Hepatocyte (in vitro differentiated cells): ENCODE measurements around the gene ARHGAP45. TPM values are rescaled to one million over a fixed set of nuclear protein-coding genes. Genes with fewer than 3 reads are reported as not detected.

Experiments
- DNase-seq: peaks from one replicate; pipeline ENCODE4 v3.0.0-alpha.2; 2016; ENCODE audit warnings: low spot score
- H2AFZ ChIP-seq: fragments of 200-600 bp; sonication (generic); 2 replicates; pipeline ENCODE4 v1.6.0; 2016; ENCODE audit warnings: antibody characterized with exemption, mild to moderate bottlenecking
- H3K27ac ChIP-seq: fragments of 200-600 bp; sonication (generic); 2 replicates; pipeline ENCODE4 v1.5.1; 2016; ENCODE audit warnings: mild to moderate bottlenecking
- H3K27me3 ChIP-seq: fragments of 200-600 bp; sonication (generic); 2 replicates; pipeline ENCODE4 v1.6.1; 2016
- H3K36me3 ChIP-seq: fragments of 200-600 bp; sonication (generic); replicated peaks from 2 replicates; pipeline ENCODE4 v1.5.1; 2016; ENCODE audit warnings: low read depth; ENCODE audit not compliant: insufficient read depth
- H3K4me1 ChIP-seq: fragments of 200-600 bp; sonication (generic); 2 replicates; pipeline ENCODE4 v1.5.1; 2016; ENCODE audit warnings: mild to moderate bottlenecking, moderate library complexity; ENCODE audit not compliant: insufficient read depth
- H3K4me2 ChIP-seq: fragments of 200-600 bp; sonication (generic); 2 replicates; pipeline ENCODE4 v1.6.0; 2016
- H3K4me3 ChIP-seq: fragments of 200-600 bp; sonication (generic); 2 replicates; pipeline ENCODE4 v1.5.1; 2016; ENCODE audit warnings: mild to moderate bottlenecking
- H3K79me2 ChIP-seq: fragments of 200-600 bp; sonication (generic); 2 replicates; pipeline ENCODE4 v1.6.0; 2017; ENCODE audit warnings: mild to moderate bottlenecking
- H3K9me2 ChIP-seq: fragments of 200-600 bp; sonication (generic); replicated peaks from 2 replicates; pipeline ENCODE4 v1.6.0; 2017; ENCODE audit warnings: mild to moderate bottlenecking; ENCODE audit not compliant: insufficient read depth
- H3K9me3 ChIP-seq: fragments of 200-600 bp; sonication (generic); 2 replicates; pipeline ENCODE4 v1.5.1; 2016; ENCODE audit warnings: low read depth, mild to moderate bottlenecking
- H4K20me1 ChIP-seq: fragments of 200-600 bp; sonication (generic); 2 replicates; pipeline ENCODE4 v1.6.0; 2016; ENCODE audit warnings: mild to moderate bottlenecking; ENCODE audit not compliant: insufficient read depth, poor library complexity, severe bottlenecking
- CTCF ChIP-seq: fragments of 200-600 bp; sonication (generic); IDR thresholded peaks from 2 replicates; pipeline ENCODE4 v1.5.1; 2016; ENCODE audit warnings: antibody characterized with exemption, mild to moderate bottlenecking; ENCODE audit not compliant: poor library complexity
- EZH2 ChIP-seq: fragments of 200-600 bp; sonication (generic); IDR thresholded peaks from 2 replicates; pipeline ENCODE4 v1.6.1; 2016; ENCODE audit warnings: antibody characterized with exemption, mild to moderate bottlenecking, borderline replicate concordance
- EZH2phosphoT487 ChIP-seq: fragments of 200-600 bp; sonication (generic); IDR thresholded peaks from one replicate; pipeline ENCODE4 v1.6.1; 2018; ENCODE audit warnings: antibody characterized with exemption, mild to moderate bottlenecking, low read depth, moderate library complexity; ENCODE audit not compliant: unreplicated experiment, severe bottlenecking
- WGBS: methylation state at CpG from one replicate; pipeline ENCODE4 v1.1.6; 2016; ENCODE audit warnings: low lambda C conversion rate; ENCODE audit errors: missing lambda C conversion rate; 5-methylcytosine and 5-hydroxymethylcytosine counted together
- polyA plus RNA-seq: library from polyadenylated mRNA; unstranded; fragments of >200 nt; fragmentation: Nextera tagmentation; extraction: Ambion mirVana; gene quantifications from 2 replicates; pipeline ENCODE4 v1.2.1, GENCODE V29; 2016
- total RNA-seq: library from RNA; depleted of rRNA; stranded (reverse); fragments of >200 nt; gene quantifications from 2 replicates; pipeline ENCODE4 v1.2.3, GENCODE V29; 2014

ARHGAP45 gene
- total and polyA plus RNA-seq, 2 experiments from 2014 or later: 12.9 to 18.3 TPM

GRCh38 chr19:1050989-1051788 is 15.8 kb upstream of the ARHGAP45 start:
- H4K20me1 ChIP-seq: no peaks in the 10 kb centered on the region
- H3K9me2 ChIP-seq: no peaks in the 10 kb centered on the region
- no peaks in the 10 kb centered on the region for H3K27me3 ChIP-seq
- H3K27ac ChIP-seq: no peak overlapping the region
- TF ChIP-seq EZH2phosphoT487 (no peak), EZH2 (no peak), CTCF (no peak)
- H3K9me3 ChIP-seq: no peaks in the 10 kb centered on the region
- H3K4me1 ChIP-seq: no peaks in the 10 kb centered on the region
- DNase-seq: no peak
- no peaks in the 10 kb centered on the region for H3K36me3 ChIP-seq
- no peak overlapping the region for H3K4me2 ChIP-seq
- WGBS: 93% methylated on average over 30 of the region's 31 CpGs
- H3K79me2 ChIP-seq: no peaks in the 10 kb centered on the region
- H3K4me3 ChIP-seq: no peak overlapping the region
- H2AFZ ChIP-seq: no peak overlapping the region

- H3K79me2 ChIP-seq: no peaks in the 10 kb centered on the region
- no peak overlapping the region for H3K4me3 ChIP-seq
Observed at GRCh38 chr19:1051791-1052190, 15.2 kb upstream of the ARHGAP45 start.

DNA sequence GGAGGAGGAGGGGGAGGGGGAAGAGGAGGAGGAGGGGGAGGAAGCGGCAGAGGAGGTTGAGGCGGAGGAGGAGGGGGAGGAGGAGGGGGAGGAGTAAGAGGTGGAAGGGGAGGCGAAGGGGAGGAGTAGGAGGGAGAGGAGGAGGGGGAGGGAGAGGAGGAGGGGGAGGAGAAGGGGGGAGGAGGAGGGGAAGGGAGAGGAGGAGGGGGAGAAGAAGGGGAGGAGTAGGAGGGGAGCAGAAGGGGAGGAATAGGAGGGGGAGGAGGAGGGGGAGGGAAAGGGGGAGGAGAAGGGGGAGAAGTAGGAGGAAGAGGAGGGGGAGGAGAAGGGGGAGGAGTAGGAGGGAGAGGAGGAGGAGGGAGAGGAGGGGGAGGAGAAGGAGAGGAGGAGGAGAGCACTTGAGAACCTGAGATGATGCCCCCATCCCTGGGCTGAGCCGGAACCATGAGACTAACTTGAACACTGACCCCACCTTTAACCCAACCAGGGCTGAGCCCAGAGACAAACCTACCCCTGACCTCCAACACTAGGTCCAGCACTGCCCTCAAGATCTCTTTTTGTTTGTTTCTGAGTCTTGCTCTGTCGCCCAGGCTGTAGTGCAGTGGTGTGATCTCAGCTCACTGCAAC is 14.5 kb upstream of the ARHGAP45 start:
- no peaks in the 10 kb centered on the region for H3K79me2 ChIP-seq
- no peak overlapping the region for H3K4me2 ChIP-seq
- H3K9me2 ChIP-seq: no peaks in the 10 kb centered on the region
- TF ChIP-seq CTCF: no peak
- TF ChIP-seq EZH2: no peak
- TF ChIP-seq EZH2phosphoT487: no peak
- H3K36me3 ChIP-seq: no peaks in the 10 kb centered on the region
- H3K4me3 ChIP-seq: no peak overlapping the region
- no peak overlapping the region for H3K27ac ChIP-seq
- H3K27me3 ChIP-seq: no peaks in the 10 kb centered on the region
- no peaks in the 10 kb centered on the region for H4K20me1 ChIP-seq
- no peak for DNase-seq
- H3K4me1 ChIP-seq: no peaks in the 10 kb centered on the region
- no peak overlapping the region for H2AFZ ChIP-seq
- 83% methylated on average over 1 of the region's 5 CpGs for WGBS
- H3K9me3 ChIP-seq: no peaks in the 10 kb centered on the region

More at GRCh38 chr19:1051791-1052190, 15.2 kb upstream of the ARHGAP45 start:
- 95% methylated on average over 17 of the region's 17 CpGs for WGBS
- DNase-seq: no peak
- H3K36me3 ChIP-seq: no peaks in the 10 kb centered on the region
- TF ChIP-seq EZH2 (no peak), EZH2phosphoT487 (no peak), CTCF (no peak)
- H3K9me2 ChIP-seq: no peaks in the 10 kb centered on the region
- H3K27me3 ChIP-seq: no peaks in the 10 kb centered on the region
- no peak overlapping the region for H3K4me2 ChIP-seq
- H2AFZ ChIP-seq: no peak overlapping the region
- no peak overlapping the region for H3K27ac ChIP-seq
- H3K9me3 ChIP-seq: no peaks in the 10 kb centered on the region
- no peaks in the 10 kb centered on the region for H4K20me1 ChIP-seq
- H3K4me1 ChIP-seq: no peaks in the 10 kb centered on the region
